ENCODE data around the gene CBFA2T2. TPM values are rescaled to one million over a fixed set of nuclear protein-coding genes. Genes with fewer than 3 reads are reported as not detected.

CBFA2T2 gene
- total RNA-seq, 1 donor from 2014 or later, result 17.5 TPM

- no peaks in the 10 kb centered on the region for H3K4me1 Mint-ChIP-seq (ENCODE audit: unreplicated experiment)
- H3K36me3 Mint-ChIP-seq (ENCODE audit: low read depth, unreplicated experiment), result no peaks in the 10 kb centered on the region
- no peak overlapping the region for H3K4me3 Mint-ChIP-seq (ENCODE audit: unreplicated experiment)
- TF ChIP-seq CTCF (IDR thresholded peaks at IDR 0.05; ENCODE audit: unreplicated experiment), result no peak
- H3K27ac Mint-ChIP-seq (ENCODE audit: unreplicated experiment), result no peak overlapping the region
- no peaks in the 10 kb centered on the region for H3K9me3 Mint-ChIP-seq (ENCODE audit: unreplicated experiment)
- peaks cover 4% of the 10 kb centered on the region for H3K27me3 Mint-ChIP-seq (ENCODE audit: unreplicated experiment)
- no peak for DNase-seq (ENCODE audit: low spot score)
These were observed 164.8 kb downstream of the CBFA2T2 start for GRCh38 chr20:33654680-33655161.

DNA sequence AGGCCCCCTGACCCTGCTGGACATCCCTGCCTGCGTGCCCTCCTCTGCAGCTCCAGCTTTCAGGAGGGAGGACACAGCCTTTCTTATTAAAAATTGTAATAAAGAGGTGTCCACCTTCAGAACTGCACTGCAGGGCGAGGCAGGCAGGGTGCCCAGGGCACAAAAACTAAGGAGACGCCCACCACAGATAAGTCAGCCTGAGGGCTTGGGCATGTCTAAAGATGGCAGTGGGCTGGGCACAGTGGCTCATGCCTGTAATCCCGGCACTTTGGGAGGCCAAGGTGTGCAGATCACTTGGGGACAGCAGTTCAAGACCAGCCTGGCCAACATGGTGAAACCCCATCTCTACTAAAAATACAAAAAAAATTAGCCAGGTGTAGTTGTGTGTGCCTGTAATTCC is 165.3 kb downstream of the CBFA2T2 start:
- H3K9me3 Mint-ChIP-seq (ENCODE audit: unreplicated experiment), result no peaks in the 10 kb centered on the region
- H3K36me3 Mint-ChIP-seq (ENCODE audit: low read depth, unreplicated experiment), result no peaks in the 10 kb centered on the region
- H3K4me3 Mint-ChIP-seq (ENCODE audit: unreplicated experiment), result no peak overlapping the region
- H3K27ac Mint-ChIP-seq (ENCODE audit: unreplicated experiment), result no peak overlapping the region
- no peaks in the 10 kb centered on the region for H3K4me1 Mint-ChIP-seq (ENCODE audit: unreplicated experiment)
- peaks cover 4% of the 10 kb centered on the region for H3K27me3 Mint-ChIP-seq (ENCODE audit: unreplicated experiment)
- DNase-seq (ENCODE audit: low spot score), result no peak
- TF ChIP-seq CTCF (IDR thresholded peaks at IDR 0.05; ENCODE audit: unreplicated experiment), result no peak

GRCh38 chr20:33656010-33656782 is 166.3 kb downstream of the CBFA2T2 start:
- no peak for TF ChIP-seq CTCF (IDR thresholded peaks at IDR 0.05; ENCODE audit: unreplicated experiment)
- Mint-ChIP-seq H3K36me3 (ENCODE audit: low read depth, unreplicated experiment) (no peaks in the 10 kb centered on the region), H3K9me3 (ENCODE audit: unreplicated experiment) (no peaks in the 10 kb centered on the region), H3K27me3 (ENCODE audit: unreplicated experiment) (peaks cover 8% of the 10 kb centered on the region), H3K4me3 (ENCODE audit: unreplicated experiment) (no peak overlapping the region), H3K4me1 (ENCODE audit: unreplicated experiment) (peaks cover 4% of the 10 kb centered on the region), H3K27ac (ENCODE audit: unreplicated experiment) (no peak overlapping the region)
- DNase-seq (ENCODE audit: low spot score), result no peak

GRCh38 chr20:33656783-33657703 is 167.1 kb downstream of the CBFA2T2 start:
- H3K27me3 Mint-ChIP-seq (ENCODE audit: unreplicated experiment), result peaks cover 14% of the 10 kb centered on the region
- no peak for TF ChIP-seq CTCF (IDR thresholded peaks at IDR 0.05; ENCODE audit: unreplicated experiment)
- peaks cover 4% of the 10 kb centered on the region for H3K4me1 Mint-ChIP-seq (ENCODE audit: unreplicated experiment)
- no peak overlapping the region for H3K27ac Mint-ChIP-seq (ENCODE audit: unreplicated experiment)
- no peaks in the 10 kb centered on the region for H3K36me3 Mint-ChIP-seq (ENCODE audit: low read depth, unreplicated experiment)
- no peak for DNase-seq (ENCODE audit: low spot score)
- H3K9me3 Mint-ChIP-seq (ENCODE audit: unreplicated experiment), result no peaks in the 10 kb centered on the region
- H3K4me3 Mint-ChIP-seq (ENCODE audit: unreplicated experiment), result no peak overlapping the region

Measured in endothelial cell (in vitro differentiated cells).